HepG2 (cell line): ENCODE measurements around the gene MYBPC3. TPM values are rescaled to one million over a fixed set of nuclear protein-coding genes. Genes with fewer than 3 reads are reported as not detected.

Experiments
- CBX1 ChIP-seq: IDR thresholded peaks from one replicate; pipeline ENCODE4 v1.6.1; 2016; ENCODE audit warnings: antibody characterized with exemption, low read depth
- IKZF1 ChIP-seq: fragments of 450-650 bp; IDR thresholded peaks from 2 replicates; pipeline ENCODE4 v1.7.1; 2016
- KIAA2018 ChIP-seq: sonication (generic); formaldehyde crosslinking; IDR thresholded peaks from 2 replicates; pipeline ENCODE4 v1.5.0; 2020; ENCODE audit warnings: mild to moderate bottlenecking, missing genetic modification reagents, borderline replicate concordance
- MTF2 ChIP-seq: sonication (generic); formaldehyde crosslinking; IDR thresholded peaks from 2 replicates; pipeline ENCODE4 v1.5.0; 2020; ENCODE audit warnings: missing genetic modification reagents, borderline replicate concordance
- NR0B2 ChIP-seq: sonication (generic); formaldehyde crosslinking; IDR thresholded peaks from 2 replicates; pipeline ENCODE4 v1.4.0; 2020; ENCODE audit warnings: mild to moderate bottlenecking, missing genetic modification reagents
- PAXIP1 ChIP-seq: sonication (generic); formaldehyde crosslinking; conservative IDR thresholded peaks from 2 replicates; pipeline ENCODE4 v1.4.0; 2020; ENCODE audit warnings: mild to moderate bottlenecking, missing genetic modification reagents, moderate library complexity
- TIGD3 ChIP-seq: sonication (generic); formaldehyde crosslinking; IDR thresholded peaks from 2 replicates; pipeline ENCODE4 v1.5.1; 2020; ENCODE audit warnings: mild to moderate bottlenecking, missing genetic modification reagents, borderline replicate concordance
- TSC22D2 ChIP-seq: sonication (generic); formaldehyde crosslinking; IDR thresholded peaks from 2 replicates; pipeline ENCODE4 v1.5.1; 2020; ENCODE audit warnings: missing genetic modification reagents, mild to moderate bottlenecking, borderline replicate concordance
- ZMAT5 ChIP-seq: sonication (generic); formaldehyde crosslinking; IDR thresholded peaks from 2 replicates; pipeline ENCODE4 v1.5.0; 2020; ENCODE audit warnings: mild to moderate bottlenecking, low read depth, missing genetic modification reagents, borderline replicate concordance
- ZNF570 ChIP-seq: sonication (generic); formaldehyde crosslinking; IDR thresholded peaks from 2 replicates; pipeline ENCODE4 v1.4.0; 2020; ENCODE audit warnings: mild to moderate bottlenecking, missing genetic modification reagents, borderline replicate concordance
- ZNF639 ChIP-seq: conservative IDR thresholded peaks from 2 replicates; pipeline ENCODE4 v1.6.1; 2018; ENCODE audit warnings: missing genetic modification reagents
- ZSCAN21 ChIP-seq: sonication (generic); formaldehyde crosslinking; IDR thresholded peaks from 2 replicates; pipeline ENCODE4 v1.8.0; 2022; ENCODE audit warnings: mild to moderate bottlenecking, missing genetic modification reagents, moderate library complexity, borderline replicate concordance
- polyA plus RNA-seq, 8 experiments: library from polyadenylated mRNA; depleted of rRNA in 3 of 8; stranded (reverse) in 7 of 8; unstranded in 1 of 8; fragments of >200 nt; fragmentation: Illumina TruSeq in 4 of 8; extraction: Trizol in 4 of 8; gene quantifications; 2 replicates each; pipeline versions ENCODE4 v1.2.1 to v1.2.3, GENCODE V29; 2011 to 2016; ENCODE audit warnings: low read depth in 4 of 8, missing spikeins in 1 of 8, mixed read lengths in 1 of 8; ENCODE audit not compliant: insufficient read depth in 1 of 8
- total RNA-seq, 5 experiments: library from RNA; depleted of rRNA; stranded (reverse); fragments of >200 nt; fragmentation: Illumina TruSeq; extraction: Trizol; gene quantifications; 2 replicates each; pipeline ENCODE4 v1.2.3, GENCODE V29; 2016; ENCODE audit warnings: low read depth in 1 of 5

The MYBPC3 gene
- total and polyA plus RNA-seq, 2 of the 13 experiments (the other 11 are each of a cell fraction or from before 2014, with no cell fraction given): not detected

- TF ChIP-seq KIAA2018 (CRISPR knock-in tag): no peak
- no peak for TF ChIP-seq TSC22D2 (CRISPR knock-in tag)
- no peak for TF ChIP-seq IKZF1
- no peak for TF ChIP-seq NR0B2
- no peak for TF ChIP-seq ZMAT5
- TF ChIP-seq ZNF639 (CRISPR knock-in tag): no peak
- peak; percentile 51 for TF ChIP-seq CBX1
- TF ChIP-seq MTF2: no peak
- no peak for TF ChIP-seq TIGD3 (CRISPR knock-in tag)
- peak; percentile 63; the same call in 1 of the 2 replicates for TF ChIP-seq ZSCAN21 (CRISPR knock-in tag)
- peak; percentile 42 for TF ChIP-seq PAXIP1 (CRISPR knock-in tag)
- no peak for TF ChIP-seq ZNF570
Measured at GRCh38 chr11:47355283-47356128, 3.0 kb upstream of the MYBPC3 start (continued).
